HepG2 (cell line): ENCODE results near the gene RAB20. TPM values are rescaled to one million over a fixed set of nuclear protein-coding genes. Genes with fewer than 3 reads are reported as not detected.

Source experiments
- ARNTL ChIP-seq: sonication (generic); formaldehyde crosslinking; IDR thresholded peaks from 2 replicates; pipeline ENCODE4 v1.4.0; 2020; ENCODE audit warnings: mild to moderate bottlenecking, missing genetic modification reagents
- HOXA5 ChIP-seq: sonication (generic); formaldehyde crosslinking; IDR thresholded peaks from 2 replicates; pipeline ENCODE4 v1.4.0; 2020; ENCODE audit warnings: missing genetic modification reagents
- ISX ChIP-seq: sonication (generic); formaldehyde crosslinking; conservative IDR thresholded peaks from 2 replicates; pipeline ENCODE4 v1.5.0; 2020; ENCODE audit warnings: missing genetic modification reagents
- KAT2B ChIP-seq: fragments of 150-350 bp; IDR thresholded peaks from 2 replicates; pipeline ENCODE4 v1.6.1; 2014; ENCODE audit warnings: low read depth, low read length, borderline replicate concordance
- MED13 ChIP-seq: sonication (generic); formaldehyde crosslinking; IDR thresholded peaks from 2 replicates; pipeline ENCODE4 v1.5.0; 2020; ENCODE audit warnings: missing genetic modification reagents
- NFYC ChIP-seq: IDR thresholded peaks from 2 replicates; pipeline ENCODE4 v1.6.1; 2016; ENCODE audit warnings: missing genetic modification reagents, missing compliant biosample characterization
- PAWR ChIP-seq: sonication (generic); formaldehyde crosslinking; IDR thresholded peaks from 2 replicates; pipeline ENCODE4 v1.4.0; 2020; ENCODE audit warnings: missing genetic modification reagents, mild to moderate bottlenecking, borderline replicate concordance
- RAD21 ChIP-seq: fragments of 450-650 bp; formaldehyde crosslinking; IDR thresholded peaks from 2 replicates; pipeline ENCODE4 v1.5.0; 2020; ENCODE audit warnings: mild to moderate bottlenecking
- SIN3B ChIP-seq: fragments of 150-350 bp; IDR thresholded peaks from 2 replicates; pipeline ENCODE4 v1.6.1; 2014; ENCODE audit warnings: low read length
- SMC3 ChIP-seq: IDR thresholded peaks from 2 replicates; pipeline ENCODE4 v1.6.1; 2011; ENCODE audit warnings: low read length, improper control_type of control experiment
- SUZ12 ChIP-seq: fragments of 150-350 bp; IDR thresholded peaks from 2 replicates; pipeline ENCODE4 v1.6.1; 2014; ENCODE audit warnings: low read depth, low read length
- ZBTB21 ChIP-seq: sonication (generic); formaldehyde crosslinking; IDR thresholded peaks from 2 replicates; pipeline ENCODE4 v1.4.0; 2020; ENCODE audit warnings: missing genetic modification reagents
- ZBTB7A ChIP-seq: sonication (generic); formaldehyde crosslinking; IDR thresholded peaks from 2 replicates; pipeline ENCODE4 v1.8.0; 2022; ENCODE audit warnings: mild to moderate bottlenecking, missing genetic modification reagents
- ZFY ChIP-seq: sonication (generic); formaldehyde crosslinking; IDR thresholded peaks from 2 replicates; pipeline ENCODE4 v1.4.0; 2020; ENCODE audit warnings: missing genetic modification reagents
- ZNF10 ChIP-seq: sonication (generic); formaldehyde crosslinking; IDR thresholded peaks from 2 replicates; pipeline ENCODE4 v1.4.0; 2020; ENCODE audit warnings: mild to moderate bottlenecking, low read depth, missing genetic modification reagents, borderline replicate concordance
- ZNF350 ChIP-seq: sonication (generic); formaldehyde crosslinking; IDR thresholded peaks from 2 replicates; pipeline ENCODE4 v1.4.0; 2020; ENCODE audit warnings: mild to moderate bottlenecking, low read depth, missing genetic modification reagents, borderline replicate concordance
- ZNF629 ChIP-seq: sonication (generic); formaldehyde crosslinking; conservative IDR thresholded peaks from 2 replicates; pipeline ENCODE4 v1.5.0; 2020; ENCODE audit warnings: missing genetic modification reagents
- ZNF777 ChIP-seq: sonication (generic); formaldehyde crosslinking; IDR thresholded peaks from 2 replicates; pipeline ENCODE4 v1.4.0; 2020; ENCODE audit warnings: missing genetic modification reagents
- ZNF816 ChIP-seq: sonication (generic); formaldehyde crosslinking; IDR thresholded peaks from 2 replicates; pipeline ENCODE4 v1.8.0; 2022; ENCODE audit warnings: missing genetic modification reagents, mild to moderate bottlenecking, borderline replicate concordance
- ZSCAN31 ChIP-seq: sonication (generic); formaldehyde crosslinking; IDR thresholded peaks from 2 replicates; pipeline ENCODE4 v1.5.0; 2020; ENCODE audit warnings: low read depth, mild to moderate bottlenecking, missing genetic modification reagents
- polyA plus RNA-seq, 8 experiments: library from polyadenylated mRNA; depleted of rRNA in 3 of 8; stranded (reverse) in 7 of 8; unstranded in 1 of 8; fragments of >200 nt; fragmentation: Illumina TruSeq in 4 of 8; extraction: Trizol in 4 of 8; gene quantifications; 2 replicates each; pipeline versions ENCODE4 v1.2.1 to v1.2.3, GENCODE V29; 2011 to 2016; ENCODE audit warnings: low read depth in 4 of 8, missing spikeins in 1 of 8, mixed read lengths in 1 of 8; ENCODE audit not compliant: insufficient read depth in 1 of 8
- total RNA-seq, 5 experiments: library from RNA; depleted of rRNA; stranded (reverse); fragments of >200 nt; fragmentation: Illumina TruSeq; extraction: Trizol; gene quantifications; 2 replicates each; pipeline ENCODE4 v1.2.3, GENCODE V29; 2016; ENCODE audit warnings: low read depth in 1 of 5
- TF ChIP-seq, protein P1 (sequence below): sonication (generic); formaldehyde crosslinking; IDR thresholded peaks from 2 replicates; pipeline ENCODE4 v1.4.0; 2020; ENCODE audit warnings: missing genetic modification reagents
- TF ChIP-seq, protein P2 (sequence below): sonication (generic); formaldehyde crosslinking; IDR thresholded peaks from 2 replicates; pipeline ENCODE4 v1.4.0; 2020; ENCODE audit warnings: missing genetic modification reagents
- TF ChIP-seq, protein P3 (sequence below): sonication (generic); formaldehyde crosslinking; IDR thresholded peaks from 2 replicates; pipeline ENCODE4 v1.4.0; 2020; ENCODE audit warnings: missing genetic modification reagents

Gene RAB20
- total and polyA plus RNA-seq, 2 of the 13 experiments (the other 11 are each of a cell fraction or from before 2014, with no cell fraction given) = 15.6 to 30.5 TPM

DNA sequence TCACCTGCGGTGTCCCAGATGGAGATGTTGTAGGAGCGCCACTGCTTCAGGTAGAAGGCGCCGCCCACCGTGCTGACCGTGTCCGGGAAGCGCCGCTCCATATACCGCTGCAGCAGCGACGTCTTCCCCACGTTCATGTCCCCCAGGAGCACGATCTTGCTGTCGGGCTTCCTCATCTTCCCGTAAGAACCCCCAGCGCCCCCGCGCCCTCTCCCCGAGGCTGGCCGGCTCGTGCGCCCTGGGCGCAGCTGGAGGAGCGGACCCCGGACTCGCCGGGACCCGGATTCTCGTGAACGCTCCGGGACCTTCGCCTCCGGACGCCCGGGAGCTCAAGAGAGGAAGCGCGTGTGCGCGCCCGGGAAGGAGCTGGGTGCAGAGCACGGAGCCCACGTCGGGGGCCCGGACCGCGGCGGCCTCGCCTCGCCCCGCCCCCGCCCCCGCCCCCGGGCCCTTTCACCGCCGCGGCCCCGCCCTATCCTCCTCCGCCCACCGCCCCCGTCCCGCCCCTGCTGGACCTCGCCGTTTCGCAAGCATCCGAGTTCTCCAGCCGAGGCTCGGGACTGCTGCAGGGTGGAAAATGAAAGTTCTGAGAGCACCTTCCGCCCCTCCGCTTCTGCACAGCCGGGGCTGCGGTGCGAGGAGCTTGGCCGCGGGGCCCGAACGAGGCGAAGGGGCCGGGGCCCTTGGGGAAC lies at the start of gene RAB20 (continued):
- TF ChIP-seq, protein P1, sequence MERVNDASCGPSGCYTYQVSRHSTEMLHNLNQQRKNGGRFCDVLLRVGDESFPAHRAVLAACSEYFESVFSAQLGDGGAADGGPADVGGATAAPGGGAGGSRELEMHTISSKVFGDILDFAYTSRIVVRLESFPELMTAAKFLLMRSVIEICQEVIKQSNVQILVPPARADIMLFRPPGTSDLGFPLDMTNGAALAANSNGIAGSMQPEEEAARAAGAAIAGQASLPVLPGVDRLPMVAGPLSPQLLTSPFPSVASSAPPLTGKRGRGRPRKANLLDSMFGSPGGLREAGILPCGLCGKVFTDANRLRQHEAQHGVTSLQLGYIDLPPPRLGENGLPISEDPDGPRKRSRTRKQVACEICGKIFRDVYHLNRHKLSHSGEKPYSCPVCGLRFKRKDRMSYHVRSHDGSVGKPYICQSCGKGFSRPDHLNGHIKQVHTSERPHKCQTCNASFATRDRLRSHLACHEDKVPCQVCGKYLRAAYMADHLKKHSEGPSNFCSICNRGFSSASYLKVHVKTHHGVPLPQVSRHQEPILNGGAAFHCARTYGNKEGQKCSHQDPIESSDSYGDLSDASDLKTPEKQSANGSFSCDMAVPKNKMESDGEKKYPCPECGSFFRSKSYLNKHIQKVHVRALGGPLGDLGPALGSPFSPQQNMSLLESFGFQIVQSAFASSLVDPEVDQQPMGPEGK (CRISPR knock-in tag) = peak; percentile 67; the same call in 1 of the 2 replicates
- no peak for TF ChIP-seq RAD21
- TF ChIP-seq ZNF629 = no peak
- TF ChIP-seq ARNTL (CRISPR knock-in tag) = no peak
- TF ChIP-seq SUZ12 = no peak
- no peak; the same call in 1 of the 2 replicates for TF ChIP-seq ISX (CRISPR knock-in tag)
- TF ChIP-seq, protein P2, sequence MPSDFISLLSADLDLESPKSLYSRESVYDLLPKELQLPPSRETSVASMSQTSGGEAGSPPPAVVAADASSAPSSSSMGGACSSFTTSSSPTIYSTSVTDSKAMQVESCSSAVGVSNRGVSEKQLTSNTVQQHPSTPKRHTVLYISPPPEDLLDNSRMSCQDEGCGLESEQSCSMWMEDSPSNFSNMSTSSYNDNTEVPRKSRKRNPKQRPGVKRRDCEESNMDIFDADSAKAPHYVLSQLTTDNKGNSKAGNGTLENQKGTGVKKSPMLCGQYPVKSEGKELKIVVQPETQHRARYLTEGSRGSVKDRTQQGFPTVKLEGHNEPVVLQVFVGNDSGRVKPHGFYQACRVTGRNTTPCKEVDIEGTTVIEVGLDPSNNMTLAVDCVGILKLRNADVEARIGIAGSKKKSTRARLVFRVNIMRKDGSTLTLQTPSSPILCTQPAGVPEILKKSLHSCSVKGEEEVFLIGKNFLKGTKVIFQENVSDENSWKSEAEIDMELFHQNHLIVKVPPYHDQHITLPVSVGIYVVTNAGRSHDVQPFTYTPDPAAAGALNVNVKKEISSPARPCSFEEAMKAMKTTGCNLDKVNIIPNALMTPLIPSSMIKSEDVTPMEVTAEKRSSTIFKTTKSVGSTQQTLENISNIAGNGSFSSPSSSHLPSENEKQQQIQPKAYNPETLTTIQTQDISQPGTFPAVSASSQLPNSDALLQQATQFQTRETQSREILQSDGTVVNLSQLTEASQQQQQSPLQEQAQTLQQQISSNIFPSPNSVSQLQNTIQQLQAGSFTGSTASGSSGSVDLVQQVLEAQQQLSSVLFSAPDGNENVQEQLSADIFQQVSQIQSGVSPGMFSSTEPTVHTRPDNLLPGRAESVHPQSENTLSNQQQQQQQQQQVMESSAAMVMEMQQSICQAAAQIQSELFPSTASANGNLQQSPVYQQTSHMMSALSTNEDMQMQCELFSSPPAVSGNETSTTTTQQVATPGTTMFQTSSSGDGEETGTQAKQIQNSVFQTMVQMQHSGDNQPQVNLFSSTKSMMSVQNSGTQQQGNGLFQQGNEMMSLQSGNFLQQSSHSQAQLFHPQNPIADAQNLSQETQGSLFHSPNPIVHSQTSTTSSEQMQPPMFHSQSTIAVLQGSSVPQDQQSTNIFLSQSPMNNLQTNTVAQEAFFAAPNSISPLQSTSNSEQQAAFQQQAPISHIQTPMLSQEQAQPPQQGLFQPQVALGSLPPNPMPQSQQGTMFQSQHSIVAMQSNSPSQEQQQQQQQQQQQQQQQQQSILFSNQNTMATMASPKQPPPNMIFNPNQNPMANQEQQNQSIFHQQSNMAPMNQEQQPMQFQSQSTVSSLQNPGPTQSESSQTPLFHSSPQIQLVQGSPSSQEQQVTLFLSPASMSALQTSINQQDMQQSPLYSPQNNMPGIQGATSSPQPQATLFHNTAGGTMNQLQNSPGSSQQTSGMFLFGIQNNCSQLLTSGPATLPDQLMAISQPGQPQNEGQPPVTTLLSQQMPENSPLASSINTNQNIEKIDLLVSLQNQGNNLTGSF (CRISPR knock-in tag) = no peak
- 0 out of 2 replicates have a peak, but pooled peaks have one; percentile 23 for TF ChIP-seq ZSCAN31 (CRISPR knock-in tag)
- no peak for TF ChIP-seq SMC3
- 0 out of 2 replicates have a peak, but pooled peaks have one; percentile 47 for TF ChIP-seq MED13 (CRISPR knock-in tag)
- TF ChIP-seq PAWR (CRISPR knock-in tag) = no peak
- TF ChIP-seq HOXA5 (CRISPR knock-in tag) = 0 out of 2 replicates have a peak, but pooled peaks have one; percentile 42
- TF ChIP-seq ZNF10 (CRISPR knock-in tag) = no peak
- no peak for TF ChIP-seq KAT2B
- TF ChIP-seq ZBTB7A = 0 out of 2 replicates have a peak, but pooled peaks have one; percentile 29
- TF ChIP-seq ZNF777 = peak; percentile 97
- TF ChIP-seq, protein P3, sequence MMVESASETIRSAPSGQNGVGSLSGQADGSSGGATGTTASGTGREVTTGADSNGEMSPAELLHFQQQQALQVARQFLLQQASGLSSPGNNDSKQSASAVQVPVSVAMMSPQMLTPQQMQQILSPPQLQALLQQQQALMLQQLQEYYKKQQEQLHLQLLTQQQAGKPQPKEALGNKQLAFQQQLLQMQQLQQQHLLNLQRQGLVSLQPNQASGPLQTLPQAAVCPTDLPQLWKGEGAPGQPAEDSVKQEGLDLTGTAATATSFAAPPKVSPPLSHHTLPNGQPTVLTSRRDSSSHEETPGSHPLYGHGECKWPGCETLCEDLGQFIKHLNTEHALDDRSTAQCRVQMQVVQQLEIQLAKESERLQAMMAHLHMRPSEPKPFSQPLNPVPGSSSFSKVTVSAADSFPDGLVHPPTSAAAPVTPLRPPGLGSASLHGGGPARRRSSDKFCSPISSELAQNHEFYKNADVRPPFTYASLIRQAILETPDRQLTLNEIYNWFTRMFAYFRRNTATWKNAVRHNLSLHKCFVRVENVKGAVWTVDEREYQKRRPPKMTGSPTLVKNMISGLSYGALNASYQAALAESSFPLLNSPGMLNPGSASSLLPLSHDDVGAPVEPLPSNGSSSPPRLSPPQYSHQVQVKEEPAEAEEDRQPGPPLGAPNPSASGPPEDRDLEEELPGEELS (CRISPR knock-in tag) = 0 out of 2 replicates have a peak, but pooled peaks have one; percentile 6
- no peak for TF ChIP-seq ZBTB21 (CRISPR knock-in tag)
- no peak for TF ChIP-seq ZNF350
- peak; percentile 68 for TF ChIP-seq ZFY
- no peak for TF ChIP-seq SIN3B
- TF ChIP-seq ZNF816 = no peak
- TF ChIP-seq NFYC (CRISPR knock-in tag) = no peak
